KMS-11 (cell line): Measurements from ENCODE around the gene BRPF1.

Source experiments
- H2AFZ ChIP-seq: fragments of 200-600 bp; sonication (generic); 2 replicates; pipeline ENCODE4 v1.6.1; 2016; ENCODE audit warnings: antibody characterized with exemption, mixed run types, low read depth
- H3K27ac ChIP-seq: fragments of 200-600 bp; sonication (generic); 2 replicates; pipeline ENCODE4 v1.6.1; 2016; ENCODE audit warnings: mild to moderate bottlenecking, mixed run types
- H3K27me3 ChIP-seq: fragments of 200-600 bp; sonication (generic); 2 replicates; pipeline ENCODE4 v1.6.1; 2017; ENCODE audit warnings: mild to moderate bottlenecking, low read depth, mixed run types, moderate library complexity; ENCODE audit not compliant: insufficient read depth
- H3K36me3 ChIP-seq: fragments of 200-600 bp; sonication (generic); 2 replicates; pipeline ENCODE4 v1.6.1; 2017; ENCODE audit warnings: mild to moderate bottlenecking, mixed run types; ENCODE audit not compliant: insufficient read depth
- H3K4me1 ChIP-seq: fragments of 200-600 bp; sonication (generic); 2 replicates; pipeline ENCODE4 v1.6.1; 2016; ENCODE audit warnings: mild to moderate bottlenecking, low read depth, mixed run types; ENCODE audit not compliant: poor library complexity, severe bottlenecking
- H3K4me2 ChIP-seq: fragments of 200-600 bp; sonication (generic); 2 replicates; pipeline ENCODE4 v1.7.0; 2016; ENCODE audit warnings: mild to moderate bottlenecking, mixed run types
- H3K4me3 ChIP-seq: fragments of 200-600 bp; sonication (generic); IDR thresholded peaks from 2 replicates; pipeline ENCODE4 v1.6.1; 2017; ENCODE audit warnings: low read depth, low read length, mixed read lengths; ENCODE audit not compliant: insufficient read depth
- H3K79me2 ChIP-seq: fragments of 200-600 bp; sonication (generic); 2 replicates; pipeline ENCODE4 v1.6.1; 2016; ENCODE audit warnings: low read depth, mixed run types; ENCODE audit not compliant: insufficient read depth
- H3K9ac ChIP-seq: fragments of 200-600 bp; sonication (generic); 2 replicates; pipeline ENCODE4 v1.6.1; 2016; ENCODE audit warnings: mild to moderate bottlenecking, mixed run types
- H4K20me1 ChIP-seq: fragments of 200-600 bp; sonication (generic); 2 replicates; pipeline ENCODE4 v1.6.1; 2016; ENCODE audit warnings: mild to moderate bottlenecking, mixed run types; ENCODE audit not compliant: insufficient read depth
- CTCF ChIP-seq: fragments of 200-600 bp; sonication (generic); conservative IDR thresholded peaks from 2 replicates; pipeline ENCODE4 v1.6.1; 2017; ENCODE audit warnings: low read depth, mild to moderate bottlenecking, antibody characterized with exemption, low read length, moderate library complexity, mixed read lengths

BRPF1 gene

DNA sequence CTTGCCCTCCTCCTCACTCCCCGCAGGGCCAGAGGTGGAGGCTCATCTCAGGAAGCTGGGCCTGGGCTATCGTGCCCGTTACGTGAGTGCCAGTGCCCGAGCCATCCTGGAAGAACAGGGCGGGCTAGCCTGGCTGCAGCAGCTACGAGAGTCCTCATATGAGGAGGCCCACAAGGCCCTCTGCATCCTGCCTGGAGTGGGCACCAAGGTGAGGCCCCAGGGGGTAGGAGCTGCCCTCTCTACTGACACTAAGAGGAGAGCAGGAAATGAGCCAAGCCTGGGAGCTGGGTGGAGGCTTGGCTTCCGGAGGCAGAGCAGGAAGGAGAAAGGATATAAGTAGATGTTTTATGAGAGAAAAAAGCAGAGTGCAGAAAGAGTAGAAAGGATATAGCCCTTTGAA lies 23.1 kb downstream of the BRPF1 start:
- Histone ChIP-seq H3K4me2 (no peak overlapping the region), H3K9ac (no peak overlapping the region), H3K36me3 (no peaks in the 10 kb centered on the region)

GRCh38 chr3:9757427-9757826 lies 25.9 kb downstream of the BRPF1 start:
- H3K4me3 ChIP-seq: no peak overlapping the region
- no peak overlapping the region for H3K9ac ChIP-seq
- H3K27me3 ChIP-seq: no peaks in the 10 kb centered on the region
- H4K20me1 ChIP-seq: no peaks in the 10 kb centered on the region
- H2AFZ ChIP-seq: no peak overlapping the region
- TF ChIP-seq CTCF: no peak
- no peak overlapping the region for H3K27ac ChIP-seq
- no peaks in the 10 kb centered on the region for H3K79me2 ChIP-seq
- no peaks in the 10 kb centered on the region for H3K36me3 ChIP-seq
- H3K4me1 ChIP-seq: no peaks in the 10 kb centered on the region
- H3K4me2 ChIP-seq: no peak overlapping the region

More for the DNA sequence above, 23.1 kb downstream of the BRPF1 start:
- Histone ChIP-seq H3K4me3 (no peak overlapping the region), H3K4me1 (no peaks in the 10 kb centered on the region), H2AFZ (no peak overlapping the region), H3K79me2 (no peaks in the 10 kb centered on the region), H3K27ac (no peak overlapping the region), H4K20me1 (no peaks in the 10 kb centered on the region), H3K27me3 (no peaks in the 10 kb centered on the region)
- no peak for TF ChIP-seq CTCF

DNA sequence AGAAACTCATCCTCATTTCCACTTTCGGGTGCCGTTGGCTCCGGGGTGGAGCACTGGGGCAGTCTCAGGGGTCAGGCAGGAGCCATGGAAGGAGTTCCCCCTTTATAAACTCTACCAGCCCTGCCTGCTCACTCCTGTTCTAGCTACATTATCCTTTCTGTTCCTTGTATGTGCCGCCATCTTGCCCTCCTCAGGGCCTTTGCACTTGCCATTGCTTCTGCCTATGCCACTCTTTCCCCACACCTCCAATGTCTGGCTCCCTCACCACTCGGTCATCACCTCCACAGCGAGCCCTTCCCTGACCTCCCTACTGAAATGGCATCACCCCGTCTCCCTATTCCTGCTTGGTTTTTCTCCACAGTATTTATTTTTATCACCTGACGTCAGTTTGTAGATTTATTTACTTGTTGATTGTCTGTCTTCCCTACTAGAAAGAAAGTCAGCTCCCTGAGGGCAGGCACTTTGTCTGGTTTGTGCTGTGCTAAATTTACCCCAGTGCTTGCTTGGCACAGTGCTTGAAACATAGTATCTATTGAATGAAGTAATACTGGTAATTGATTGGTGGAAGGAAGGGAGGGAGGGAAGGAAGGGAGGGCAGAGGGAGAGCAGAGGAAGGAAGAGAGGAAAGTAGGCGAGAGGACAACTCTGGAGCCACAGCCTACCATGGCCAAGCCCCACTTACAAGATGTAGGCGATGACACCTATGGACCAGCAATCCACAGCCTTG lies 29.4 kb downstream of the BRPF1 start:
- Histone ChIP-seq H3K9ac (no peak overlapping the region), H3K79me2 (no peaks in the 10 kb centered on the region), H3K27ac (no peak overlapping the region), H3K4me3 (no peak overlapping the region), H2AFZ (no peak overlapping the region), H4K20me1 (no peaks in the 10 kb centered on the region), H3K4me1 (no peaks in the 10 kb centered on the region), H3K4me2 (no peak overlapping the region), H3K27me3 (no peaks in the 10 kb centered on the region), H3K36me3 (no peaks in the 10 kb centered on the region)
- TF ChIP-seq CTCF: no peak

- no peaks in the 10 kb centered on the region for H3K79me2 ChIP-seq
- no peaks in the 10 kb centered on the region for H4K20me1 ChIP-seq
- no peak overlapping the region for H3K4me3 ChIP-seq
- no peaks in the 10 kb centered on the region for H3K36me3 ChIP-seq
- H2AFZ ChIP-seq: no peak overlapping the region
- no peak overlapping the region for H3K4me2 ChIP-seq
- no peak for TF ChIP-seq CTCF
- no peak overlapping the region for H3K9ac ChIP-seq
- H3K27ac ChIP-seq: no peak overlapping the region
- H3K27me3 ChIP-seq: no peaks in the 10 kb centered on the region
- no peaks in the 10 kb centered on the region for H3K4me1 ChIP-seq
Measured at GRCh38 chr3:9761919-9762318, 30.4 kb downstream of the BRPF1 start.
